WI38 (cell line): ENCODE measurements around the gene XRCC3.

Experiments
- H3K4me3 ChIP-seq: 2 replicates; pipeline ENCODE4 v1.5.1; 2011; ENCODE audit warnings: low read depth, mild to moderate bottlenecking, control low read depth, low read length
- TF ChIP-seq, protein P1 (sequence below): IDR thresholded peaks from 2 replicates; pipeline ENCODE4 v1.5.1; 2012; ENCODE audit warnings: low read depth, mild to moderate bottlenecking, control low read depth, low read length

The XRCC3 gene

GRCh38 chr14:103688906-103689902 lies 26.0 kb downstream of the XRCC3 start:
- no peak overlapping the region for H3K4me3 ChIP-seq
- TF ChIP-seq, protein P1, sequence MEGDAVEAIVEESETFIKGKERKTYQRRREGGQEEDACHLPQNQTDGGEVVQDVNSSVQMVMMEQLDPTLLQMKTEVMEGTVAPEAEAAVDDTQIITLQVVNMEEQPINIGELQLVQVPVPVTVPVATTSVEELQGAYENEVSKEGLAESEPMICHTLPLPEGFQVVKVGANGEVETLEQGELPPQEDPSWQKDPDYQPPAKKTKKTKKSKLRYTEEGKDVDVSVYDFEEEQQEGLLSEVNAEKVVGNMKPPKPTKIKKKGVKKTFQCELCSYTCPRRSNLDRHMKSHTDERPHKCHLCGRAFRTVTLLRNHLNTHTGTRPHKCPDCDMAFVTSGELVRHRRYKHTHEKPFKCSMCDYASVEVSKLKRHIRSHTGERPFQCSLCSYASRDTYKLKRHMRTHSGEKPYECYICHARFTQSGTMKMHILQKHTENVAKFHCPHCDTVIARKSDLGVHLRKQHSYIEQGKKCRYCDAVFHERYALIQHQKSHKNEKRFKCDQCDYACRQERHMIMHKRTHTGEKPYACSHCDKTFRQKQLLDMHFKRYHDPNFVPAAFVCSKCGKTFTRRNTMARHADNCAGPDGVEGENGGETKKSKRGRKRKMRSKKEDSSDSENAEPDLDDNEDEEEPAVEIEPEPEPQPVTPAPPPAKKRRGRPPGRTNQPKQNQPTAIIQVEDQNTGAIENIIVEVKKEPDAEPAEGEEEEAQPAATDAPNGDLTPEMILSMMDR, result no peak

DNA sequence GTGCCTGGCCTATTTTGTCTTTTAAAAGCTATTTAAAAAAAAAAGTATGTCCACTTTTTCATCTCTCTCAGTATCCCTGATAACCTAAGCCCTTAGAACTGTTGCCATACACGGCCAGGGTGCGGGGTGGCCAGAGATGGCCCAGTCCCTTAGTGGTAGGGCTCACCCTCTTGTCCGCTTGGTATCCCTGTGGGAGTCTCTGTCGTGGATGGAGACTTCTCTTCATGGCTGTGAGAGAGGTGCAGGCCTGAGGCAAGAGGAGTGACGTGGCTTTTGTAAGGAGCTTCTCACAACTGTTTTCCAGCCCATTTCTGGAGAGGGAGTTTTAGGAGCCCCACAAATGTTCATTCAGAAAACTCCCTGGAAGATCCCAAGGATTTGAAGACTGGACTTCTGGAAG lies 26.8 kb downstream of the XRCC3 start:
- no peak overlapping the region for H3K4me3 ChIP-seq
- TF ChIP-seq, protein P1, result no peak

GRCh38 chr14:103687712-103688111 lies 27.5 kb downstream of the XRCC3 start:
- no peak overlapping the region for H3K4me3 ChIP-seq
- TF ChIP-seq, protein P1, result no peak

DNA sequence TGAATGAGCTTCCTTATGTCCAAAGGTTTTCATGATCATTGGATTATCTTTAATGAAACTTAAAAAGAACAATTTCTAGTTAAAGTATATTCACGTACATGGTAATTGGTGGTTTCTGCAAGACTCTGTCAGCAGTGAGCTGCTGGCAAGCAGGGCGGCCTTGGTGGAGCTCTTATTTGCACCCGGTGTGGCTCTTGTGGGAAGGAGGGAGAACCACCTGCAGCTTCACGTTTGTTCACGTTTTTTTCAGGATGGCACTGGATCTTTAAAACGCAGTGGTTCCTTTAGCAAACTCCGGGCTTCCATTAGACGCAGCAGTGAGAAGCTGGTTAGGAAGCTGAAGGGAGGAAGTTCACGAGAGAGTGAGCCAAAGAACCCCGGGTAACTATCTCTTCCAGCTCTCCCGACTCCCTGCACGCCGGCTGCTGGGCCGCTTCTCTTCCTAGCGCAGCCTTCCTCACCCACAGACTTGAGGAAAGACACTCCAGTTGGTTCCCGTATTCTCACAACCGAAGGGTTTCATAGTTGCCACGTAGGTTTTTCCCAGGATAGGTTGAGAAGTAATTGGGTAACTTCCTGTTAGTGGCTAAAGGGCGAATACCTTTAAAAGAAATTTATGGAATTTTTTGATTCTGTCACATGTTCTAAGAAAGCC lies 28.3 kb downstream of the XRCC3 start:
- H3K4me3 ChIP-seq, result no peak overlapping the region
- TF ChIP-seq, protein P1, result no peak

DNA sequence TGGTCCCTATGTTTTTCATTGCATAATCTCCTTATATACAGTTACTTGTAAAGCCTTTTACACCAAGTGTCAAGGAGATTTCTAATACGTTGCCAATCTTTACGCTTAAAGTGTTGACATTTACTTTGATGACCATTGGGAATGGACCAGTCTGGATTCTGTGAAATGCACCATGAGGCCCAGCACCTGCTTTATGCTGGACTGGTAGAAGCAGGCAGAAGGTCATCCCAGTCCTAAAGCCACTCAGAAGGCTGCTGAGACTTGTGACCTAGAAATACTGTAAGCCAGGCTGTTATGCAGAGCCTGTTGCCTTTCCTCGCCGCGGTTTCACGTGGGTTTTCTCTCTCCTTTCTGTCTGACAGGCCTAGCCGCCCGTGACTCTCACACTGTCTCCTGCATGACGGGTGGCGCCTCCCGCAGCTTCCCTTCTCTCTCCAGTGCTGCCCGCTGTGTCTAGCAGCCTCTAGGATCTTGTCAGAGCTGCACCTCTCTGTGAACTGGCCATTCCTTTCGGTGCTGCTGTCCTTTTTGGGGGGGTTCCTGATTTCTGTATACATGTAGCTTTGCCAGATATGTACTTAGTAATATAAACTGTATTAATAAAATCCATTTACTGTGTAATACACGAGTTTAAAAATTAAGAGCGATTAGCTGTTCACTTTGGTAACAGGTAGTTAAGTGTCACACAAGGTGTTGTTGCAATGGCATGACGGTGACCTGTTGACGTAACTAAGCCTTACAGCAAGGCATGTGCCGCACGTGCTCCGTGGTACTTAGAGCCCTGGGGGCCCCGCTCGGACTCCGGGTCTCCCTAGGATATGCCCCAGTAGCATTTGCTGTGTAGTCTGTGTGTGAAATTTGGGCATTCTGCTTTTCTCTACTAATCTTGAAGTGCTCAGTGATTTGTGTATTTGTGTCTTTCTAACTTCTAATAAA lies 29.7 kb downstream of the XRCC3 start:
- H3K4me3 ChIP-seq, result no peak overlapping the region
- TF ChIP-seq, protein P1, result no peak

GRCh38 chr14:103684871-103685270 lies 30.4 kb downstream of the XRCC3 start:
- TF ChIP-seq, protein P1, result no peak

More at GRCh38 chr14:103684871-103685270, 30.4 kb downstream of the XRCC3 start:
- H3K4me3 ChIP-seq, result no peak overlapping the region
